Keratinocyte (primary cell): Measurements from ENCODE around the gene BCOR. TPM values are rescaled to one million over a fixed set of nuclear protein-coding genes. Genes with fewer than 3 reads are reported as not detected.

Experiments
- DNase-seq: peaks from one replicate; pipeline ENCODE4 v3.0.0-alpha.2; 2011; ENCODE audit warnings: low read depth, missing footprints, low spot score
- FAIRE-seq: peaks from 2 replicates; lab custom pipeline; 2011; peaks lifted over from hg19 to GRCh38; lab: Jason Lieb, UNC
- H2AFZ ChIP-seq: 2 replicates; pipeline ENCODE4 v1.6.0; 2012; ENCODE audit warnings: low read length, control low read depth, inconsistent platforms; ENCODE audit not compliant: control insufficient read depth
- H3K27ac ChIP-seq: 2 replicates; pipeline ENCODE4 v1.5.1; 2011; ENCODE audit warnings: low read length; ENCODE audit not compliant: control insufficient read depth, insufficient read depth
- H3K27me3 ChIP-seq: 3 replicates; pipeline ENCODE4 v1.6.0; 2011; ENCODE audit warnings: low read length; ENCODE audit not compliant: control insufficient read depth, insufficient read depth; ENCODE audit errors: extremely low read depth
- H3K36me3 ChIP-seq, 2 experiments: 2 replicates in 1 of 2; 3 replicates in 1 of 2; pipeline ENCODE4 v1.5.1; 2011; ENCODE audit warnings: low read length in 2 of 2, mild to moderate bottlenecking in 1 of 2; ENCODE audit not compliant: control insufficient read depth in 2 of 2, insufficient read depth in 2 of 2; ENCODE audit errors: extremely low read depth in 1 of 2
- H3K4me1 ChIP-seq: 3 replicates; pipeline ENCODE4 v1.5.1; 2011; ENCODE audit warnings: low read length; ENCODE audit not compliant: control insufficient read depth, insufficient read depth; ENCODE audit errors: extremely low read depth
- H3K4me2 ChIP-seq: 3 replicates; pipeline ENCODE4 v1.6.0; 2011; ENCODE audit warnings: low read depth, low read length; ENCODE audit not compliant: control insufficient read depth, insufficient read depth; ENCODE audit errors: extremely low read depth
- H3K4me3 ChIP-seq, 3 experiments: fragments of 200-600 bp in 1 of 3; sonication (generic) in 1 of 3; 2 replicates in 2 of 3; 3 replicates in 1 of 3; pipeline ENCODE4 v1.5.1; 2011 to 2016; ENCODE audit warnings: low read length in 3 of 3, mild to moderate bottlenecking in 3 of 3, control low read depth in 2 of 3, inconsistent platforms in 1 of 3, low read depth in 1 of 3, mixed read lengths in 1 of 3, mixed run types in 1 of 3, moderate library complexity in 1 of 3; ENCODE audit not compliant: control insufficient read depth in 2 of 3, insufficient read depth in 2 of 3; ENCODE audit errors: extremely low read depth in 1 of 3
- H3K79me2 ChIP-seq: 2 replicates; pipeline ENCODE4 v1.6.0; 2012; ENCODE audit warnings: low read length; ENCODE audit not compliant: control insufficient read depth, insufficient read depth
- H3K9ac ChIP-seq: 3 replicates; pipeline ENCODE4 v1.6.0; 2011; ENCODE audit warnings: low read length; ENCODE audit not compliant: control insufficient read depth, insufficient read depth; ENCODE audit errors: extremely low read depth
- H3K9me1 ChIP-seq: 3 replicates; pipeline ENCODE4 v1.6.0; 2011; ENCODE audit warnings: low read length; ENCODE audit not compliant: control insufficient read depth, insufficient read depth; ENCODE audit errors: extremely low read depth
- H3K9me3 ChIP-seq: 2 replicates; pipeline ENCODE4 v1.5.1; 2012; ENCODE audit warnings: low read depth, low read length; ENCODE audit not compliant: control insufficient read depth
- H4K20me1 ChIP-seq: 3 replicates; pipeline ENCODE4 v1.6.0; 2011; ENCODE audit warnings: low read length; ENCODE audit not compliant: control insufficient read depth, insufficient read depth; ENCODE audit errors: extremely low read depth
- EZH2 ChIP-seq: IDR thresholded peaks from one replicate; pipeline ENCODE4 v1.6.1; 2012; ENCODE audit warnings: inconsistent platforms, mild to moderate bottlenecking, low read length, moderate library complexity
- dilution Hi-C: fragments of 300-500 bp; cut with MboI; formaldehyde crosslinking; loops from one replicate; pipeline ENCODE4 v1.7.0; 2020; ENCODE audit warnings: low sequenced_read_pairs; ENCODE audit not compliant: extremely low pct_ligation_motif_present
- polyA plus RNA-seq, 5 experiments: library from polyadenylated mRNA; depleted of rRNA in 3 of 5; stranded (reverse) in 3 of 5; stranded (forward) in 1 of 5; unstranded in 1 of 5; fragments of >200 nt; gene quantifications; 1 replicate in 1 of 5; 2 replicates in 3 of 5; 3 replicates in 1 of 5; pipeline versions ENCODE4 v1.2.1 to v1.2.3, GENCODE V29; 2011 to 2012; ENCODE audit warnings: missing spikeins in 2 of 5, low read depth in 1 of 5, low replicate concordance in 1 of 5
- TF ChIP-seq, protein P1 (sequence below), 3 experiments: IDR thresholded peaks in 1 of 3; conservative IDR thresholded peaks in 1 of 3; optimal IDR thresholded peaks in 1 of 3; 2 replicates in 2 of 3; 3 replicates in 1 of 3; pipeline versions ENCODE3 to v1.5.1; 2011; ENCODE audit warnings: low read length in 3 of 3, mild to moderate bottlenecking in 3 of 3, moderate library complexity in 2 of 3, control low read depth in 1 of 3, inconsistent platforms in 1 of 3; ENCODE audit not compliant: insufficient read depth in 2 of 3; ENCODE audit errors: extremely low read depth in 1 of 3

Gene BCOR
- polyA plus RNA-seq, 1 donor (not counting 4 experiments of a cell fraction or from before 2014, with no cell fraction given) = 5.0 TPM

DNA sequence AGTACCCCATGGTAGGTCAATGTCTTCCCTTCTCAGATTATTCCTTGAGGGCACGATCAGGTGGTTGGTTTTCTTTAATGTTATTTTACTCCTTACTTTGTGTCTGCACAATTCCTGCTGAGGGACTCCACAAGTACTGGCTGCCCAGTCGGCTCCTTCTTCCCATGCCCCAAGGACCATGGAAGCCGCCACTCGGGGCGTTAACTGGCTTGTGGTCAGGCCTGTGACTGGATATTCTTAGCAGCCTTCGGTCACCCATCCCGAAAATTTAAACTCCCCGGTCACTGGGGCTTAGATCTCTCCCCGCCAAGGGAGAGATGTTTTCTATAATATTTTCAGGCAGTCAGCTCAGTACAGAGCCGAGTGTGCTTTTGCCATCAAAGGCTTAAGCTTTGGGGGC is 24.7 kb upstream of the BCOR start:
- DNase-seq (no peak), FAIRE-seq (no peak)
- TF ChIP-seq, protein P1, sequence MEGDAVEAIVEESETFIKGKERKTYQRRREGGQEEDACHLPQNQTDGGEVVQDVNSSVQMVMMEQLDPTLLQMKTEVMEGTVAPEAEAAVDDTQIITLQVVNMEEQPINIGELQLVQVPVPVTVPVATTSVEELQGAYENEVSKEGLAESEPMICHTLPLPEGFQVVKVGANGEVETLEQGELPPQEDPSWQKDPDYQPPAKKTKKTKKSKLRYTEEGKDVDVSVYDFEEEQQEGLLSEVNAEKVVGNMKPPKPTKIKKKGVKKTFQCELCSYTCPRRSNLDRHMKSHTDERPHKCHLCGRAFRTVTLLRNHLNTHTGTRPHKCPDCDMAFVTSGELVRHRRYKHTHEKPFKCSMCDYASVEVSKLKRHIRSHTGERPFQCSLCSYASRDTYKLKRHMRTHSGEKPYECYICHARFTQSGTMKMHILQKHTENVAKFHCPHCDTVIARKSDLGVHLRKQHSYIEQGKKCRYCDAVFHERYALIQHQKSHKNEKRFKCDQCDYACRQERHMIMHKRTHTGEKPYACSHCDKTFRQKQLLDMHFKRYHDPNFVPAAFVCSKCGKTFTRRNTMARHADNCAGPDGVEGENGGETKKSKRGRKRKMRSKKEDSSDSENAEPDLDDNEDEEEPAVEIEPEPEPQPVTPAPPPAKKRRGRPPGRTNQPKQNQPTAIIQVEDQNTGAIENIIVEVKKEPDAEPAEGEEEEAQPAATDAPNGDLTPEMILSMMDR (optimal IDR thresholded peaks at IDR 0.05 in 1 of 3, IDR thresholded peaks at IDR 0.05 in 1 of 3, conservative IDR thresholded peaks at IDR 0.05 in 1 of 3; ENCODE audit: extremely low read depth in 1 of 3, insufficient read depth in 2 of 3, low read length in 3 of 3) = no peak
- no peak for TF ChIP-seq EZH2
- dilution Hi-C loops = no loop called here
- H3K4me3 ChIP-seq = no peak overlapping the region
- H4K20me1 ChIP-seq = no peaks in the 10 kb centered on the region
- H3K79me2 ChIP-seq = no peaks in the 10 kb centered on the region
- H3K9ac ChIP-seq = no peak overlapping the region
- no peak overlapping the region for H3K27ac ChIP-seq
- no peaks in the 10 kb centered on the region for H3K9me3 ChIP-seq
- no peaks in the 10 kb centered on the region for H3K9me1 ChIP-seq
- no peak overlapping the region for H3K4me2 ChIP-seq
- no peaks in the 10 kb centered on the region for H3K36me3 ChIP-seq
- no peak overlapping the region for H2AFZ ChIP-seq
- no peaks in the 10 kb centered on the region for H3K27me3 ChIP-seq
- no peaks in the 10 kb centered on the region for H3K4me1 ChIP-seq

- H3K4me2 ChIP-seq = no peak overlapping the region
Observed at GRCh38 chrX:40121618-40122017, 23.9 kb upstream of the BCOR start.

More at GRCh38 chrX:40121618-40122017, 23.9 kb upstream of the BCOR start:
- Histone ChIP-seq H3K36me3 (no peaks in the 10 kb centered on the region), H3K4me1 (no peaks in the 10 kb centered on the region), H3K27ac (no peak overlapping the region), H3K27me3 (no peaks in the 10 kb centered on the region), H3K9me1 (no peaks in the 10 kb centered on the region), H3K9me3 (no peaks in the 10 kb centered on the region), H2AFZ (no peak overlapping the region), H3K9ac (no peak overlapping the region), H3K79me2 (no peaks in the 10 kb centered on the region), H3K4me3 (no peak overlapping the region), H4K20me1 (no peaks in the 10 kb centered on the region)
- no peak for DNase-seq
- dilution Hi-C loops = no loop called here
- FAIRE-seq = no peak
- TF ChIP-seq, protein P1 (optimal IDR thresholded peaks at IDR 0.05 in 1 of 3, IDR thresholded peaks at IDR 0.05 in 1 of 3, conservative IDR thresholded peaks at IDR 0.05 in 1 of 3; ENCODE audit: extremely low read depth in 1 of 3, insufficient read depth in 2 of 3, low read length in 3 of 3) = no peak
- TF ChIP-seq EZH2 = no peak
